GM18505 (cell line): ENCODE measurements around the gene TRIM38.
"Not testable (repeated sequence)": the region's sequence is repeated elsewhere in the genome, so short reads cannot be mapped to it uniquely, and the experiment has no call there.

ENCODE experiments used
- ATAC-seq: cut with Tn5 transposase; IDR thresholded peaks from one replicate; pipeline ENCODE4 v1.9.1; 2021; ENCODE audit not compliant: unreplicated experiment
- POLR2A ChIP-seq: IDR thresholded peaks from 4 replicates; pipeline ENCODE4 v1.6.1; 2011; ENCODE audit warnings: borderline replicate concordance; ENCODE audit not compliant: insufficient read depth, insufficient read length; ENCODE audit errors: extremely low read depth

The TRIM38 gene

DNA sequence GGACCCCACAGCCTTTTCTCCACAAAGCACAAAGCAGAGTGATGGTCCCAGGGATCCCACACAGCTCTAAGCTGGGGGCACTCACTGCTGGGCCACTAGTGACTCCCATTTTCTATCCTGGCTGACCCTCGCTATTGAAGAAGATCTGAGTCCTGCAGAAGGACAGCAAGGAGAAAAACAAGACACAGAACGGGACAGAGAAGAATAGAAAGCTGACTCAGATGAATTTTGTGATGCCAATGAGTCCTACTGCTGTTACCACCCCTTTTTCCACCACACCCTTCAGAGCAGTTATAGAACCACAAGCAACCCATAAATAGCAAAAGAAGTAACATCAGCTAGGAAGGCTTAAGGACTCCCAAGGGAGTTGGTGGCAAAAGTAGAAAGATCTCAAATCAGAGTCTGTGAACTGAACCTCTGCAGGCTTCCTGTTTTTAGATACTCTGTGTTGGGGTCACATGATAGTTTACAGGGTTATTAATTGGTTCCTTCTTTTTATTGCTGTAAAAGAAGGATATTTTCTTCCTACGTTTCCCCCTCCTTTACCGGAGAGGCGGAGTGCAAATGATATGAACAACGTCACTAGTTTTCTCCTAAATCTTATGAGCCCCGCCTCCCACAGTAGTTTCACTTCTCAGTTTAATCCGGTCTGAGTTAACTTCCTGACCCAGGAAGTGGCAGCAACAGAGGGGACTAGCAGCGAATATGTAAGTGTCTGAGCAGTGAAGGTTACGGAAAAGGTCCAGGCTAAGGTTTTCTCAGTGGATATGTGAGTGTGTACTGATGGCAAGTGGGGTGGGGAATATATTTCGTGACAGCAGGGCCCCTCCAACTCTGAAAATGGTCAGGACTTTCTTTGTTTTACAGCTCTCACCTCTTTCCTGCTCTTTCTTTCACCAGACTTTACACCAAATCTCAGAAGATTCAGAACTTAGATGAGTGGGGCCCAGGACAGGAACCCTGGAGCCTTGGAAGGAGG lies at the start of gene TRIM38:
TSS of gene TRIM38 (plus strand) at position 654 of the 979 bp plus-strand sequence. CDS start 3,721 bp downstream, outside the sequence.
- TF ChIP-seq POLR2A = peak; percentile 92
- peak; percentile 63 for ATAC-seq

GRCh38 chr6:25913741-25914140 lies 48.9 kb upstream of the TRIM38 start:
- no peak for ATAC-seq
- TF ChIP-seq POLR2A = no peak

- ATAC-seq = no peak
- TF ChIP-seq POLR2A = no peak
These were observed 46.3 kb upstream of the TRIM38 start for GRCh38 chr6:25916330-25916729.

DNA sequence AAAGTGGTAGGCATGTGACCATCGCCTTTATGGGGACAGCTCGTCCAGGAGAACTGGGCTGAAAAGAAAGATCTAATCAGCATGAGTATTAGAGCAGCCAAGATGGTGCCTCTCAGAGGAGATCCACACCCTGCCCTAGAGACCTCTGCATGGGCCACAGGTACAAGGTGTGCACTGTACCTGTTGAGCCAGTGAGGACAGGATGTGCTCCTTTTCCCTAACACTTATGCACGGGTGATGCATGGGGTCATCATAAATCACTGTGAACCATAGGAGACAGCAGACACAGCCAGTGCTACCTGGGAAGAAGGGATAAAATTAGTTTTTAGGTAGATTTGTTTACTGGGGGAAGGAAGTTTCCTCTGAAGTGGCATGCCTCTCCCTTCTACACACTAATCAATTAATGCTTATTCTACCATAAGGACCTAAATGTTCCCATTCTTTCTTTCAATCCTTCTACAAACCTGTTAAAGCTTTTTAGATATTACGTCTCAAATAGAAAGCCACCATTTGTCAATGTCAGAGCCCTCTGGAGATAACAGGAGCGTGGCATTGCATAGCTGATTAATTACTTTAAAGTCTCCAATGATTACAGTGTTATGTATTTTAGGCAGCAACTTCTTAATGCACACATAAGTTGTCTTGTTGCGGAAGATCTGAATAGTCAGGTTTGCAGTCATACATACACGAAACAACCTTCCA lies 45.7 kb upstream of the TRIM38 start:
- TF ChIP-seq POLR2A = no peak
- no peak for ATAC-seq

DNA sequence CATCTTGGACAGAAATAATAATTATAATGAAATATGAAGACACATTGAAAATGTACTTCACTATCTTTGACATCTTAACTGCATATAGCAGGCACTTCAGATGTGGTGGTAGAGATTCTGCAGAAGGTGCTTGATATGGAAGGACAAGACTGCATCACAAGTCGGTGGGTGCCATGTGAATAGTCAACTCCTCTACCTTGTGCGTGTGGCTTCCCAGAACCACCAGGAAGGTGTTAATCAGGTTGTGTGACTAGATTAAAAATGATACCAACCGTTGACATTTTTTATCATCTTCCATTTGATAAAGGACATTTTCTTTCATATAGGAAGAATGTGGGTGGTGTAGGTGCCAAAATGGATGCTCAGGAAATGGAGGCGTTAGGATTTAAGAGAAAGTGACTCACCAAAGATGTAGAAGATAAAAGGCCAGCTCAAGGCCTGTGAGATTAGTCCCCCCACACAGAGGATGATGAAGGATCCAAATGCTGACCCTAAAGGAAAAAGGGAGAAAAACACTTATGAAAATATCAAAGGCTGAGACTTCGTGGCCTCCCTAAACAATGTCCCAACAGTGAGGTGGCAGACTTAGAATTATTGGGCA lies 44.4 kb upstream of the TRIM38 start:
- TF ChIP-seq POLR2A = no peak

GRCh38 chr6:25919657-25920056 lies 42.9 kb upstream of the TRIM38 start:
- no peak for TF ChIP-seq POLR2A
- ATAC-seq = no peak

More for the DNA sequence above, 44.4 kb upstream of the TRIM38 start:
- no peak for ATAC-seq

- ATAC-seq = no peak
- TF ChIP-seq POLR2A = no peak
These were observed 40.9 kb upstream of the TRIM38 start for GRCh38 chr6:25921525-25922203.

GRCh38 chr6:25922301-25922700 lies 40.3 kb upstream of the TRIM38 start:
- ATAC-seq = no peak
- TF ChIP-seq POLR2A = no peak

DNA sequence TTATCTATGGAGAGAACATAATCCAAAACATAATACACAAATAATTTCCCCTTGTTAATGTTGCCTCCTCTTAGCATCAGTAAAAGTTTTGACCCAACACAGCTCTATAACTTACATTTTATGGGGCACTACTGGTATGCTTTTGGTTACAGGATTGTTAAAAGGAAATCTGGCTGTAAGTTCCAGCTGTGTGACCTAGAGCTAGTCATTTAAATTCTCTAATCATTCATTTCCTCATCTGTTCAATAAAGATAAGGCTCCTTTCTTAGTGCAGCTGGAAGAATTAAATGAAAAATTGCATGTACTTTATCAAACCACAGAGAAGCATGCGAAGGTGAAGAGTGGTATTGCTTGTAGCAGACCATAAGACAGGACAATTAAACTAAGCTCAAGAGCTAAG lies 36.7 kb upstream of the TRIM38 start:
- no peak for ATAC-seq
- no peak for TF ChIP-seq POLR2A

DNA sequence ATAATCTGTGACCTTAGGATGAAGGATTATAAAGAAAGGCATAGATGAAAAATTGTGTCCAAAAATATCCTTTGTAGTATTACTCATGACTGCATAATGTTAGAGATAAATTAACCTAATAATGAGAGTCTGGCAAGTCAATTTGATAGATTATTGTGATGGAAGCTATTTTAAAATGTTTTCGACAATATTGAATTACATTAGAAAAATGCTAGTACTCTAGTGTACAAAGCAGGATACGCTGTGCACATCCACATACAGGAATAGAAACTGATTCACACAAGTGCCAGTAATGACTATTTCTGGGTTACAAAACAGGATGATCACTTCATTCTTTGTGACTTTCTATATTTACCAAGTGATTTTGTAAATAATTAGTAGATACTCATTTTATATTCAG lies 35.4 kb upstream of the TRIM38 start:
- no peak for ATAC-seq
- TF ChIP-seq POLR2A = no peak

GRCh38 chr6:25927756-25928216 lies 34.8 kb upstream of the TRIM38 start:
- TF ChIP-seq POLR2A = no peak
- ATAC-seq = no peak

DNA sequence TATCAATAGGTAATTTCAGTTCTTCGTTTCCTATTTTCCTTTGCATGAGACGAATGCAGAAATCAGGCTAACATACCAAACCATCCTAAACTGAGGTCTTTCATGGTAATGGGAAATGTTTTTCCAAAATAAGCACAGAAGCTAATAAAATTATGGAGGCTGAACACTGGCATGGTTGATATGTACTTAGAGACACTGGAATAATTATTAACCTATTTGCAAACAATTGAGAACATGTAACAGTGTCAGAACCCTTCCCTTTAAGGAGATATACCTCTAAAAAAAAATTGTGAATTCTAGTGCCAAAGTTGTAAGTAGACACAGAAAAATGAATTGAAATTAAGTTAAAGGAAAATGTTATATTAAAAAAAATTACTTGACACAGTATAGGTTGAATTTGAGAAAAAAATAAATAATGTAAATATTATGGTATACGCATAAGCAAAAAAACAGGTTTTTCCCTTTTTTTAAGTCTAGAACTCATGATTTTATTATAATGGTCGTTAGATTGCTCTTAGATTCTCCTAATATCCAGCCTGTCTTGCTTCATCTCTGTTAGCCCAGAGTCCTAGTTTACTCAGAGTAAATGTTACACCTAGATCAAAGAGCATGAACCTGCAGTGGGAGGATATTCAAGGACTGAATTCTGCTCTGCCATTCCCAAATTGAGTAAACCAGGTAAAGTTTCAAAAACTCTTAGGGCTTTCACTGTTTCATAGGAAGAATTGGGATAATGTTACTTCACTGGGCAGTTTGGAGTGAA lies 33.9 kb upstream of the TRIM38 start:
- no peak for TF ChIP-seq POLR2A
- no peak for ATAC-seq

DNA sequence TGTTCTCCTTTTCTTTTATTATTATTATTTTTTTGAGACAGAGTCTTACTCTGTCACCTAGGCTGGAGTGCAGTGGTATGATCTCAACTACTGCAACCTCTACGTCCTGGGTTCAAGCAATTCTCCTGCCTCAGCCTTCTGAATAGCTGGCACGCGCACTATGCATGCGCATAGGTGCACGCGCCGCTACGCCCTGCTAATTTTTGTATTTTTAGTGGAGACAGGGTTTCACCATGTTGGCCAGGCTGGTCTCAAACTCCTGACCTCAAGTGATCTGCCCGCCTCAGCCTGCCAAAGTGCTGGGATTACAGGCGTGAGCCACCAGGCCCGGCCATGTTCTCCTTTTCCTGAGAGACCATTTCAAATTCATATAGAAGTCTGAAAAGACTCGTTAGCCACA lies 32.8 kb upstream of the TRIM38 start:
- not testable (repeated sequence) for ATAC-seq
